Karpas-422 (cell line): ENCODE data around the gene CGREF1. TPM values are rescaled to one million over a fixed set of nuclear protein-coding genes. Genes with fewer than 3 reads are reported as not detected.

Source experiments
- DNase-seq: peaks from one replicate; pipeline ENCODE4 v3.0.0-alpha.2; 2015
- H2AFZ ChIP-seq: fragments of 200-600 bp; sonication (generic); 2 replicates; pipeline ENCODE4 v1.6.1; 2014; ENCODE audit warnings: antibody characterized with exemption, low read length, mixed read lengths
- H3K27ac ChIP-seq: fragments of 200-600 bp; sonication (generic); 2 replicates; pipeline ENCODE4 v1.5.1; 2014; ENCODE audit warnings: mild to moderate bottlenecking, low read length, moderate library complexity
- H3K27me3 ChIP-seq: fragments of 200-600 bp; sonication (generic); 2 replicates; pipeline ENCODE4 v1.6.1; 2014; ENCODE audit warnings: low read length, mixed read lengths
- H3K36me3 ChIP-seq: fragments of 200-600 bp; sonication (generic); 2 replicates; pipeline ENCODE4 v1.6.1; 2014; ENCODE audit warnings: low read length, mixed read lengths; ENCODE audit not compliant: insufficient read depth
- H3K4me1 ChIP-seq: fragments of 200-600 bp; sonication (generic); 2 replicates; pipeline ENCODE4 v1.6.1; 2014; ENCODE audit warnings: mild to moderate bottlenecking, low read length, mixed read lengths
- H3K4me2 ChIP-seq: fragments of 200-600 bp; sonication (generic); 2 replicates; pipeline ENCODE4 v1.6.1; 2014; ENCODE audit warnings: low read length, low read depth, mild to moderate bottlenecking; ENCODE audit not compliant: poor library complexity, severe bottlenecking
- H3K4me3 ChIP-seq: fragments of 200-600 bp; sonication (generic); 2 replicates; pipeline ENCODE4 v1.5.1; 2014; ENCODE audit warnings: mild to moderate bottlenecking, antibody characterized with exemption, low read length, mixed read lengths
- H3K79me2 ChIP-seq: fragments of 200-600 bp; sonication (generic); 2 replicates; pipeline ENCODE4 v1.6.1; 2014; ENCODE audit warnings: mild to moderate bottlenecking, low read length, mixed read lengths
- H3K9ac ChIP-seq: fragments of 200-600 bp; sonication (generic); 2 replicates; pipeline ENCODE4 v1.6.0; 2014; ENCODE audit warnings: low read length
- H3K9me2 ChIP-seq: fragments of 200-600 bp; sonication (generic), shearing (Covaris generic); replicated peaks from 2 replicates; pipeline ENCODE4 v1.6.0; 2014; ENCODE audit warnings: mild to moderate bottlenecking, low read length, moderate library complexity; ENCODE audit not compliant: insufficient read depth
- H3K9me3 ChIP-seq: fragments of 300-700, 200-600 bp; sonication (generic); 2 replicates; pipeline ENCODE4 v1.6.1; 2014; ENCODE audit warnings: low read length, mixed read lengths
- H4K20me1 ChIP-seq: fragments of 200-600 bp; sonication (generic); 2 replicates; pipeline ENCODE4 v1.6.1; 2014; ENCODE audit warnings: mild to moderate bottlenecking, antibody characterized with exemption, low read length, low read depth; ENCODE audit not compliant: insufficient read depth
- total RNA-seq: library from RNA; depleted of rRNA; stranded (reverse); fragments of >200 nt; shearing (Covaris generic); gene quantifications from 2 replicates; pipeline ENCODE4 v1.2.3, GENCODE V29; 2014; ENCODE audit warnings: low replicate concordance

Gene CGREF1
- total RNA-seq, 1 experiment from 2014 or later, result not detected

DNA sequence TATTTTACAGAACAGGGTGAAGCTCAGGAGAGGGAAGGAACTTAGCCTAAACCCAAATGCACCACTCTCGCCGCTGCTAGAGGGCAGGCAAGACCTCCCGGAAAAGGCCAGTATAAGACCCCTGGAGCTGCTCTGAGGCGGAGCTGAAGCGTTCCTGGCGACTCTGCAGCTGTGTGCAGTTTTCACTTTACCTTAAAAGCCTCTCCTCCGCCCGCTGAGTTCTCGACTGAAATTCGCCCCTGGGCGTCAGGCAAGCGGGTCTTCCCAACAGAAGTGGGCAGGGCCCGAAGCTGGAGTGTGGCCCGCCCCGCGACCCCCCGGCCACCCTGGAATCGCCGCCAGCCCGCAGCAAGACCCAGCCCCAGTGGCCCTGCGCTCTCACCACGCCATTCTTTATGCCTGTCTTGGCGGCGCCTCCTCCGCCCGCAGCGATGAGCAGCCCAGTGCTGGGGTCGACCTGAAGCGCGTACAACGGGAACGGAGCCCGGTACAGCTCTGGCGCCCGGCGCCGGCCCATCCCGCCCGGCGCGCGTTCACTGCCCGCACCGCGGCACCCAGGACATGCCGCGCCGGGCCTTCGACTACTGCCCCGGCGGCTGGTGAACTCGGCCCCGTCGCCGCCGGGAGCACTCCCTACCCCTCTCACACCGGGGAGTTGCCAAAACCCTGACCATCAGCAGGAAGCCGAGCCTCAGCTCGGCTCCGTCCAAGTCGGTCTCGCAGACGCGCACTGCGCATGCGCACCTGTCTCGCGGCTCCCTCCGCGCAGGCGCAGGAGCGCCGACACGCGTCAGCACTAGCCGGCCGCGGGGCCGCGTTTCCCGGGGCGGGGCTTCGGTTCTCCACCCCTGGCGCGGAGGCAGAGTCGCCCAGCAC lies 15.2 kb upstream of the CGREF1 start, which contains the start of gene PREB:
Gene PREB (minus strand): TSS at position 732 of the 876 bp plus-strand sequence. CDS start 215 bp downstream, at position 517.
- Histone ChIP-seq H3K36me3 (peaks cover 12% of the 10 kb centered on the region; the same call in 1 of the 2 replicates), H3K9me3 (no peaks in the 10 kb centered on the region), H3K4me1 (peaks cover 18% of the 10 kb centered on the region), H3K4me2 (peak within 1 kb of the TSS; percentile 92), H3K79me2 (peaks cover 16% of the 10 kb centered on the region), H2AFZ (peak within 1 kb of the TSS; percentile 89), H3K27me3 (no peaks in the 10 kb centered on the region), H3K9ac (peak within 1 kb of the TSS; percentile 96), H3K27ac (peak within 1 kb of the TSS; percentile 72), H4K20me1 (peaks cover 10% of the 10 kb centered on the region), H3K4me3 (peak within 1 kb of the TSS; percentile 96), H3K9me2 (no peaks in the 10 kb centered on the region)
- peak; percentile 99 for DNase-seq

GRCh38 chr2:27133195-27133875 lies 14.4 kb upstream of the CGREF1 start:
- H3K27me3 ChIP-seq, result no peaks in the 10 kb centered on the region
- H3K9me3 ChIP-seq, result no peaks in the 10 kb centered on the region
- H3K4me1 ChIP-seq, result peaks cover 18% of the 10 kb centered on the region
- H3K27ac ChIP-seq, result peak overlapping the region; percentile 72; the same call in 1 of the 2 replicates
- H3K9ac ChIP-seq, result peak overlapping the region; percentile 96
- peaks cover 12% of the 10 kb centered on the region; the same call in 1 of the 2 replicates for H3K36me3 ChIP-seq
- H2AFZ ChIP-seq, result no peak overlapping the region
- H3K79me2 ChIP-seq, result peaks cover 16% of the 10 kb centered on the region
- DNase-seq, result no peak
- peaks cover 10% of the 10 kb centered on the region for H4K20me1 ChIP-seq
- H3K9me2 ChIP-seq, result no peaks in the 10 kb centered on the region
- H3K4me2 ChIP-seq, result peak overlapping the region; percentile 92
- H3K4me3 ChIP-seq, result peak overlapping the region; percentile 96

- no peak for DNase-seq
- no peaks in the 10 kb centered on the region for H3K27me3 ChIP-seq
- H3K4me3 ChIP-seq, result no peak overlapping the region
- no peaks in the 10 kb centered on the region for H3K9me2 ChIP-seq
- peaks cover 18% of the 10 kb centered on the region for H3K4me1 ChIP-seq
- H3K79me2 ChIP-seq, result peaks cover 16% of the 10 kb centered on the region
- H3K9me3 ChIP-seq, result no peaks in the 10 kb centered on the region
- peaks cover 10% of the 10 kb centered on the region for H4K20me1 ChIP-seq
- H3K36me3 ChIP-seq, result peaks cover 12% of the 10 kb centered on the region; the same call in 1 of the 2 replicates
- H3K27ac ChIP-seq, result no peak overlapping the region
- H3K4me2 ChIP-seq, result no peak overlapping the region
- H3K9ac ChIP-seq, result no peak overlapping the region
- H2AFZ ChIP-seq, result no peak overlapping the region
Observed at GRCh38 chr2:27131429-27131828, 12.5 kb upstream of the CGREF1 start.

GRCh38 chr2:27130396-27130795 lies 11.5 kb upstream of the CGREF1 start:
- peaks cover 10% of the 10 kb centered on the region for H4K20me1 ChIP-seq
- peaks cover 12% of the 10 kb centered on the region; the same call in 1 of the 2 replicates for H3K36me3 ChIP-seq
- no peak overlapping the region for H2AFZ ChIP-seq
- peaks cover 16% of the 10 kb centered on the region for H3K79me2 ChIP-seq
- no peaks in the 10 kb centered on the region for H3K27me3 ChIP-seq
- no peak for DNase-seq
- no peak overlapping the region for H3K4me2 ChIP-seq
- no peak overlapping the region for H3K4me3 ChIP-seq
- no peaks in the 10 kb centered on the region for H3K9me3 ChIP-seq
- no peak overlapping the region for H3K27ac ChIP-seq
- H3K9me2 ChIP-seq, result no peaks in the 10 kb centered on the region
- no peak overlapping the region for H3K9ac ChIP-seq
- peaks cover 16% of the 10 kb centered on the region for H3K4me1 ChIP-seq

GRCh38 chr2:27128668-27129571 lies 10.0 kb upstream of the CGREF1 start:
- H3K4me3 ChIP-seq, result no peak overlapping the region
- H3K27me3 ChIP-seq, result no peaks in the 10 kb centered on the region
- no peaks in the 10 kb centered on the region for H3K9me3 ChIP-seq
- H3K9me2 ChIP-seq, result no peaks in the 10 kb centered on the region
- H4K20me1 ChIP-seq, result peaks cover 10% of the 10 kb centered on the region
- H2AFZ ChIP-seq, result no peak overlapping the region
- peaks cover 12% of the 10 kb centered on the region; the same call in 1 of the 2 replicates for H3K36me3 ChIP-seq
- no peak overlapping the region for H3K9ac ChIP-seq
- H3K79me2 ChIP-seq, result peaks cover 12% of the 10 kb centered on the region
- DNase-seq, result no peak
- H3K4me1 ChIP-seq, result peaks cover 14% of the 10 kb centered on the region
- no peak overlapping the region for H3K4me2 ChIP-seq
- H3K27ac ChIP-seq, result no peak overlapping the region

DNA sequence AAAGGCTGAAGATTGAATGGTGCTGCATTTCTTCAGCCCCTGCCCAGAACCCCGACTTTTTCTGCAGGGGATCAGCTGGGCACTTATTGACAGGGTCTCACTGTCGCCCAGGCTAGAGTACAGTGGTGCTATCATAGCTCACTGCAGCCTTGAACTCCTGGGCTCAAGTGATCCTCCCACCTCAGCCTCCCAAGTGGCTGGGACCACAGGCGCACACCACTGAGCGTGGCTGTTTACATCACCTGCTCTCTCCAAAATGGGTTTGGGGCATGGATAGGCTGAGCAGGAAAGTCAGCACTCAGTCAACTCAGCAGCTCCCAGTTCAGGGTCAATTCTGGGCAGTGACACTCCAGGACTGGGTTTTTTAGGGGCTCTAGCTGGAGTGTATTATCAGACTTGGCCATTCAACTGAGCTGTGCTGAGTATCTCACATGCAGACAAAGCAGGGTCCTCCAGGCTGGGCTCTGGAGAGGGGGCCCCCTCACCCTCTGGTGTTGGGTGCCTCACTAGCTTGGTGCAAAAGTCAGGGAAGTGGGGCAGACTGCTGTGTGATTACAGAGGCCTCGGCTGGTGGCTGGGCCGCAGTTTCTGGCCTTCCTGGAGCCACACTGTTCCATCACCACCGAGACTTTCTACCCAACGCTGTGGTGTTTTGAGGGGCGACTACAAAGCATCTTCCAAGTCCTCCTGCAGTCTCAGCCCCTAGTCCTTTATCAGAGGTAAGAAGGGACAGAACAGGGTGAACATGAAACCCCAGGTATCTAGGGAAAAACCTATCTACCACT lies 9.1 kb upstream of the CGREF1 start:
- Histone ChIP-seq H3K79me2 (peaks cover 5% of the 10 kb centered on the region; the same call in 1 of the 2 replicates), H3K27ac (no peak overlapping the region), H3K9me2 (no peaks in the 10 kb centered on the region), H3K36me3 (peaks cover 12% of the 10 kb centered on the region; the same call in 1 of the 2 replicates), H2AFZ (no peak overlapping the region), H3K4me2 (no peak overlapping the region), H3K4me1 (peaks cover 16% of the 10 kb centered on the region), H3K9me3 (no peaks in the 10 kb centered on the region), H3K9ac (no peak overlapping the region), H3K27me3 (no peaks in the 10 kb centered on the region), H4K20me1 (peaks cover 5% of the 10 kb centered on the region), H3K4me3 (no peak overlapping the region)
- no peak for DNase-seq

- Histone ChIP-seq H3K9ac (no peak overlapping the region), H3K4me1 (peaks cover 13% of the 10 kb centered on the region), H3K9me2 (no peaks in the 10 kb centered on the region), H2AFZ (no peak overlapping the region), H4K20me1 (no peaks in the 10 kb centered on the region), H3K27ac (no peak overlapping the region), H3K4me3 (no peak overlapping the region), H3K4me2 (no peak overlapping the region), H3K79me2 (no peaks in the 10 kb centered on the region), H3K27me3 (no peaks in the 10 kb centered on the region), H3K36me3 (no peaks in the 10 kb centered on the region), H3K9me3 (no peaks in the 10 kb centered on the region)
- DNase-seq, result no peak
Observed at GRCh38 chr2:27126252-27126710, 7.4 kb upstream of the CGREF1 start.
